GM19025 (cell line): ENCODE measurements around the gene KCNN1.
A peak's percentile ranks its signal among the peaks of the same experiment; 100 is the strongest.
"Not testable (repeated sequence)": the region's sequence is repeated elsewhere in the genome, so short reads cannot be mapped to it uniquely, and the experiment has no call there.

Experiments
- ATAC-seq: cut with Tn5 transposase; IDR thresholded peaks from one replicate; pipeline ENCODE4 v1.9.1; 2021; ENCODE audit warnings: mild to moderate bottlenecking, low read depth, moderate library complexity; ENCODE audit not compliant: unreplicated experiment

KCNN1 gene

DNA sequence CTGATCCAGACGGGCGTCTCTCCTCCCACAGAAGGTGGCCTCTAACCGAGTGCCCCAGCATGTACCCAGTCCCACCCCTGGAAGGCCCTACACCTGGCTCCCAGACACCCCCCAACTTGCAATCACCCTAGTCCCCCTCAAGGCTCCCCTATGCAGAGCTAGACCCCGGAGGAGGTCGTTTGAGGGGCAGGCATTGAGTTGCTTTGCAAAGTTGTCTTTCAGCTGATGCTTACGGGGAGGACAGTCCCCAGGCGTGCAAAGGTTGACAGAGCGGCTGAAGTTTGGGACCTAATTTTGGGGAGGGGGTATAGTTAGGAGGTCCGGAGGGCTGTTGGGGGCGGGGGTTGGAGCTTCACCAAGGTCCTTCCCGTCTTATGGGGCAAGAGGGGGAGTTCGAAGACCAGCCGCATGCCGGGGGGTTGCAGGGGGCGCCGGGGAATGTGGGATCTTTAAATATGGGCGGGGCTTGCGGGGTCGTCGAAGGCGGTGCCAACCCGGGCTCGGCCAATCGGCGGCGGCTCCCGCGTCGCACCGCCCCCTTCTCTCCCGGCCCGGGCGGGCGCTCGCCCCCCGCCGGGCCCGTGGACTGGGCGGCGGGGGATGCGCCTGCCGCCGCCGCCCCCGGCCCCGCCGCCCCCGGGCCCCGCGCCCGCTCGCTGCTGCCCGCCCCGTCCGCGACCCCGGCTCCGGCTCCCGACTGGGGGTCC lies at the start of gene KCNN1:
TSS of gene KCNN1 (plus strand) at position 558 of the 707 bp plus-strand sequence. CDS start 6,782 bp downstream, outside the sequence.
- no peak for ATAC-seq

DNA sequence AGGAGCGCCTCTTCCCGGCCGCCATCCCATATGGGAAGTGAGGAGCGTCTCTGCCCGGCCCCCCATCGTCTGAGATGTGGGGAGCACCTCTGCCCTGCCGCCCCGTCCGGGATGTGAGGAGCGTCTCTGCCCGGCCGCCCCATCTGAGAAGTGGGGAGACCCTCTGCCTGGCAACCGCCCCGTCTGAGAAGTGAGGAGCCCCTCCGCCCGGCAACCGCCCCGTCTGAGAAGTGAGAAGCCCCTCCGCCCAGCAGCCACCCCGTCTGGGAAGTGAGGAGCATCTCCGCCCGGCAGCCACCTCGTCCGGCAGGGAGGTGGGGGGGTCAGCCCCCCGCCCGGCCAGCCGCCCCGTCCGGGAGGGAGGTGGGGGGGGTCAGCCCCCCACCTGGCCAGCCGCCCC lies 48.8 kb upstream of the KCNN1 start:
- not testable (repeated sequence) for ATAC-seq

DNA sequence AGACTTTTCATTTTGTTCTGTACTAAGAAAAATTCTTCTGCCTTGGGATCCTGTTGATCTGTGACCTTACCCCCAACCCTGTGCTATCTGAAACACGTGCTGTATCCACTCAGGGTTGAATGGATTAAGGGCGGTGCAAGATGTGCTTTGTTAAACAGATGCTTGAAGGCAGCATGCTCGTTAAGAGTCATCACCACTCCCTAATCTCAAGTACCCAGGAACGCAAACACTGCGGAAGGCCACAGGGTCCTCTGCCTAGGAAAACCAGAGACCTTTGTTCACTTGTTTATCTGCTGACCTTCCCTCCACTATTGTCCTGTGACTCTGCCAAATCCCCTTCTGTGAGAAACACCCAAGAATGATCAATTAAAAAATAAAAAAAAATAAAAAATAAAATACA lies 47.8 kb upstream of the KCNN1 start:
- not testable (repeated sequence) for ATAC-seq

DNA sequence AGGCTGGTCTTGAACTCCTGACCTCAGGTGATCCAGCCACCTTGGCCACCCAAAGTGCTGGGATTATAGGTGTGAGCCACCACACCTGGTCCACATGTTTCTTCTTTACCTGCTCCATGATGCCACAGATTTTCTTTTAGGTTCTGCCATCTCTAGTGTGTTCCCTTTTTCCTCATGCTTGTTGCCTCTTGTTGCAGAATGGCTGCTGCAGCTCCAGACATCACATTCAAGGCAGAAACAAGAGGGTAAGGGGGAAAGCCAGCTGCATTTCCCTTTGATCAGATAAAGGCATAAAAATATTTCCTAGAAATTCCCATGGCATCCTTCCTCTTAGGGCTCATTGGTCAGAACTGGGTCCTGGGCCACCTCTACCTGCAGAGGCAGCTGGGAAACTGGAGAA lies 46.4 kb upstream of the KCNN1 start:
- ATAC-seq, result no peak

DNA sequence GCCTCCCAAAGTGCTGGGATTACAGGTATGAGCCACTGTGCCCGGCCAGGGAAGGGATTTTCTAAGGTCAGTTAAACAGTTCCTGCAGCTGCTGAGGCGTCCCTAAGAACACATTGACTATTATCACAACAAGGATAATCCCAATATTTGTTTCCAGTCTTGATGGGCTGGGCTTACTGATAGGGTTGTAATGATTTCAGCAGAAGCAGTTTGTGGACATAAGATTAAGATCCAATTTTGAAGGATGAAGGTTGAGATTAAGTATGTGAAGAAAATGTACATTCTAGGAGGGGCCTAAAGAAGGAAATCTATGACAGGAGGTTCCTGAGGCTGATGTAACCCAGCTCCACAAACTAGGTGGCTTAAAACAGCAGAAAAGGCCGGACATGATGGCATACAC lies 44.8 kb upstream of the KCNN1 start:
- ATAC-seq, result no peak

DNA sequence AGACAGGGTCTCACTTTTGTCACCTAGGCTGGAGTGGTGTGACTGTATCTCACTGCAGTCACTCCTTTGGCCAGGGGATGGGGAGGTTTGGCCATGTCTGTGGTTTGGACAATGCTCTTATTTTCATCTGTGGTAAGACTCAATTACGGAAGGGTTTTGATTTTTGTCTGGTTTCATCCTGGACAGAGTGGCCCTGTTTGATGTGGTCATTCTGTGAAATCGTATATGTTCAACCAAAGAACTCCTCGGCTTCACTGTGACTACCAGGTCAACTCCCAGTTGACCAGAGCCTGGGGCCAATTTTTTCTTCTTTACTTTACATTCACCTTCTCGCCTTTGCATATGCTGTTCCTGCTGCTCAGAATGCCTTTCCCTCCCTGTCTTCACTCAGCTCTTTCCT lies 40.9 kb upstream of the KCNN1 start:
- no peak for ATAC-seq

DNA sequence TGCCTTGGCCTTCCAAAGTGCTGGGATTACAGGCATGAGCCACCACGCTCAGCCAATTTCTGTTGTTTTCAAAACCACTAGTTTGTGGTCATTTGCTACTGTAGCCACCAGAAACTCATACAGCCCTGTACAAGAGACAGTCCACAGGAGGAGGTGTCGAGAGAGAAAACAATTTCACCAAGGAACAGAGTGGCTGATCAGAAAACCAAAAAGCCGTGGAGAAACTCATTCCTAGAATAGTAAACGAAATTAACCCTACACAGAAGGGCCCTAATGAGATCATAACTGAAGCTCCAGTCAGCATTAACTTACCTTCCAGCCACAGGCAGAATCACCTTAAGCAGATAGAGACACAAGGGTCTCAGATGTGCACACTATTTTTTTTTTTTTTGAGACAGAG lies 37.9 kb upstream of the KCNN1 start:
- ATAC-seq, result no peak

DNA sequence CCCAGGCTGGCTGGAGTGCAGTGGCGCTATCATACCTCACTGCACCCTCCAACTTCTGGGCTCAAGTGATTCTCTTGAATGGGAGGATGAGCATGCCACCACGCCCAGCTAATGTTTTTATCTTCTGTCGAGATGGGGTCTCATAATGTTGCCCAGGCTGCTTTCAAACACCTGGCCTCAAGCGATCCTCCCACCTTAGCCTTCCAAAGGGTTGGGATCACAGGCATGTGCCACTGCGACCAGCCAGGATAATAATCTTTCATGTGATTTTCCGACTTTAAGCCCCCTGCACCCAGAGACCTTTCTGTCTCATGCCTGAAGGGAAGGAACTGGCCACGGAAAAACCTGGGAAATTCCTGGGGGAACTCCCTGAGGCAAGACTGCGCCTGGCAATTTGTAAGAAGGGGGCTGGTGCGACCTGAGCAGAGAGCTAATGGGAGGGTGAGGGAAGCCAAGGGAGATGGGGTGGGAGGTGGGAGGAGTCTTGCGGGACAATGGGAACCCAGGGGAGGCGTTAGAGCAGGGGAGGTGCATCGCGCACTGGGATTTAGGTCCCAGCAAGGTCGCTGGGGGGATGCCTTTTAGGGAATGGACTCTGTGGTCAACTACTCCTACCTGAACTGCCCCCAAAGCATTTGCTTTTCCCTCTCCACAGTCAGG lies 35.2 kb upstream of the KCNN1 start:
- ATAC-seq, result no peak

DNA sequence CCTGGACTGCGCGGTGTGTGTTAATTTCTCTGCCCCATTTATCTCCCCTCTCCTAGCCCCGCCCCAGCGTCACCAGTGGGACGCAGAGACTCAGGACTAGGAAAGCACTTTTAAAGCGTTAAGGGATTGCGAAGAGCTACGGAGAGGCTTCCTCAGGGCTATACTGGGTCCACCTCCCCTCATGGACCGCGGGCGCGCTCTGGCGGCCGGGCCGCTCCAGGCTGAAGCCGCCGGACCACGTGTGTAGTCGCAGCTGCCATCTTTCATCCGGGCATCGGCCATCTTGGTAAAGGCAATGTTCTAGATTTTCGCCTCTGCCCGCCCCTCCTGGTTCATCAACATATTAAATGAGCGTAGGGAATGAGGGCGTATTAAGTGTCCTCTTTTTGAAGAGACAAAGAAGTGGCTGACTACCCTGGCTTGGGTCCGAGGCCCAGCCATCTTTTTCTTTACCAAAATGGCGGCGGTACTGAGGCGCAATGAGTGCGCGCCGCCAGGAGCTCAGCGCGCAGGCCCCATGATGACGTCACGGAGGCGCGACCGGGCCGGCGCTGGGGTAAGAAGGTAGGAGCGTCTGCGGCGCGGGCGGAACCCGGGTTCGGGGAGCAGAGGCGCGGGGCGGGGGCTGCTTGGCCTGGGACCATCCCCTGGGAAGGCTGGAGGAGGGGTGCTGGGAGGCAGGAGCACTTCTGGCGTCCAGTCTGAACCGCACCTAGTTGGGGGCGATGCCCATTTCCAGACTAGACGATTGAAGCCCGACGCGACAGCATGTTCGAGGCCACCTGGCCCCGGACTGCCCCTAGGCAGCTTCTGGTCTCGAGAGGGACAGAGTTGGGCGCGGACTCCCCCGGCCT lies 34.2 kb upstream of the KCNN1 start, which contains the start of gene CCDC124:
TSS of gene CCDC124 (plus strand) at position 531 of the 854 bp plus-strand sequence. CDS start 3,406 bp downstream, outside the sequence.
- ATAC-seq, result peak; percentile 69

DNA sequence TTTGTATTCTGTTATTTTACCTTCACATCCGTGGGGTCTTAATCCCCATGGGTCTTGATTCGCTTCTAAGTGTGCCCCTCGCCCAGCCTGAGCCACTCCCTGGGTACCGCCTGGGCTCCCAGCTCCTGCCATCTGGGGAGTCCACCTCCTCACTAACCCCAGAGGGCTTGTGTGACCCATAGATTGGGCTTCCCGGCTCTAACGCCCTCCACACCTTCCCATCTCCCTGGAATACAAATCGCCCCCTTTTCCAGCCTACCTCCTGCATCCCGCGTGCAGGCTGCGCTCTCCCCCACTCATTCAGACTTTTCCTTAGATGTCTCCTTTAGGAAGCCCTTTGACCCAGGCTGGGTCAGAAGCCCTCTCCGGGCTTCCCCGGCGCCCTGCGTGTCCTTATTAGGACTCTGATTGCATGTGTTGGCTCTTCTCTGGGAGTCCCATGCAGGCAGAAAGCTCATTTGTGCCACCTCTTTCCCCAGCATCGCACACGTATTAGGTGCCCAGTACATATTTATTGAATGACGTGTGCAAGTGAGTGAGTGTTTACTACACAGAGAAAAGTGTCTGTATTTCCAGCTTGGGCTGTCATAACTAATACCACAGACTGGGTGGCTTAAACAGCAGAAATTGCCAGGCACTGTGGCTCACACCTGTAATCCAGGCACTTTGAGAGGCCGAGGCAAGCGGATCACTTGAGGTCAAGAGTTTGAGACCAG lies 33.3 kb upstream of the KCNN1 start:
- no peak for ATAC-seq

DNA sequence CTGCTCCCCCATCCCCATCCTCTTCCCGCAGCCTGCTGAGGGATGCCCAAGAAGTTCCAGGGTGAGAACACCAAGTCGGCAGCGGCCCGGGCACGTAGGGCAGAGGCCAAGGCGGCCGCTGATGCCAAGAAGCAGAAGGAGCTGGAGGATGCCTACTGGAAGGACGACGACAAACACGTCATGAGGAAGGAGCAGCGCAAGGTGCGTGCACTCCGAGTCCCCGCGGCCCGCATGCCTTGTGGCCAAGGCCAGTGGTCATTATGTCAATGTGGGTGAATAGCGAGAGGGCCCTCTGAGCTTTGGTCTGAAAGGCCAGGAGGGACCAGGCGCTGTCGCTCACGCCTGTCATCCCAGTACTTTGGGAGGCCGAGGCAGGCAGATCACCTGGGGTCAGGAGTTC lies 30.5 kb upstream of the KCNN1 start:
- ATAC-seq, result no peak

DNA sequence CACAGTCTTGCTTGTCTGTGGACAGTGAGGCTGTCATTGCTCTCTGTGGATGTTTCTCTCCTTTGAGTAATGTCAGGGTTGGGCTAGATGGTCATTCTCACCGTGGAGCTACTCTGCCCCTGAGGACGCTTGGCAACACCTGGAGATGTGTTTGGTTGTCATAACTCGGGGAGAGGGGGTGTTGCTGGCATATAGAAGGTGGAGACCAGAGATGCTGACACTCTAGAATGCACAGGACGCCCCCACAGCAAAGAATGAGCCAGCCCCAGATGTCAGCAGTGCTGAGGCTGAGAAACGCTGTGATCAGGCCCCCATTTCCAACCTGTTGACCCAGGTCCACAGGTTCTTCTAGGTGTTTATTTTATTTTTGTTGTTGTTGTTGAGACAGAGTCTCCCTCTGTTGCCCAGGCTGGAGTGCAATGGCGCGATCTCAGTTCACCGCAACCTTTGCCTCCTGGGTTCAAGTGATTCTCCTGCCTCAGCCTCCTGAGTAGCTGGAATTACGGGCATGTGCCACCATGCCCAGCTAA lies 29.5 kb upstream of the KCNN1 start:
- no peak for ATAC-seq

DNA sequence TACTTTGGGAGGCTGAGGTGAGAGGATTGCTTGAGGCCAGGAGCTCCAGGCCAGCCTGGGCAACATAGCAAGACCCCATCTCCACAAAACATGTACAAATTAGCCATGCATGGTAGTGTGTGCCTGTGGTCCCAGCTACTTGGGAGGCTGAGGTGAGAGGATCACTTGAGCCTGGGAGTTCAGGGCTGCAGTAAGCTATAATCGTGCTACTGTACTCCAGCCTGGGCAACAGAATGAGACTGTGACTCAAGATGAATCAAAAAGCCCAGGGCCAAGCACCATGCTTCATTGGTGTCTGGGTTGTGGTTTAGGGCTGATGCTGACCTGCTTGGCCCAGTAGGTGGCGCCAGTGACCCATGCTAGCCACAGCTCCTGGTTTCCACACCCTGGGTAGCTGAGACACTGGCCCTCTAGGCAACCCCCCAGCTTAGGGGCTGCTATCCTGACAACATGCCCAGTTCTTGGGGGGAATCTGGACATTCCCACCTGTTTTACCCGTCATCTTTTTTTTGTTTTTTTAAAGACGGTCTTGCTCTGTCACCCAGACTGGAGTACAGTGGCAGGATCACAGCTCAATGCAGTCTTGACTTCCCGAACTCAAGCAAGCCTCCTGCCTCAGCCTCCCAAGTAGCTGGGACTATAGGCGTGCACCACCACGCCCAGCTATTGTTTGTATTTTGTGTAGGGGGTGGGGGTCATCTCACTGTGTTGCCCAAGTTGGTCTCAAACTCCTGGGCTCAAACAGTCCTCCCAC lies 28.6 kb upstream of the KCNN1 start:
- ATAC-seq, result peak; percentile 49

DNA sequence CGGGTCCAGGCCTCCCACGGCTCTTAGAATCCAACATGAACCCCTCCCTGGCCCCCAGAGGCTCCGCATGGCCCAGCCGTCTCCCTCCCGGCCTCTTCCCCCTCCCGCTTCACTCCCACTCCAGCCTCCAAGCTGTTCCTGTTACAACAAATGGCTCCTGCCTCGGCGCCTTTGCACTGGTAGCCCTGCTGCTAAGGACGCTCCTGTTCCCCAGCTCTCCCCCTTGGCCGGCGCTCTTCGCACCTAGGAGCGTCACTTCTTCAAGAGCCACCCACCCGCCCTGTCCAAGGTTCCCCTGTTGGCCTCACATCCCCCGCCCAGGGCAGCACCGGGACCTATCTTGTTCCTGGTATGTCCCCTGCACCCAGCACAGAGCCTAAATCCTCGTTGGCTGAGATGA lies 24.7 kb upstream of the KCNN1 start:
- ATAC-seq, result no peak

DNA sequence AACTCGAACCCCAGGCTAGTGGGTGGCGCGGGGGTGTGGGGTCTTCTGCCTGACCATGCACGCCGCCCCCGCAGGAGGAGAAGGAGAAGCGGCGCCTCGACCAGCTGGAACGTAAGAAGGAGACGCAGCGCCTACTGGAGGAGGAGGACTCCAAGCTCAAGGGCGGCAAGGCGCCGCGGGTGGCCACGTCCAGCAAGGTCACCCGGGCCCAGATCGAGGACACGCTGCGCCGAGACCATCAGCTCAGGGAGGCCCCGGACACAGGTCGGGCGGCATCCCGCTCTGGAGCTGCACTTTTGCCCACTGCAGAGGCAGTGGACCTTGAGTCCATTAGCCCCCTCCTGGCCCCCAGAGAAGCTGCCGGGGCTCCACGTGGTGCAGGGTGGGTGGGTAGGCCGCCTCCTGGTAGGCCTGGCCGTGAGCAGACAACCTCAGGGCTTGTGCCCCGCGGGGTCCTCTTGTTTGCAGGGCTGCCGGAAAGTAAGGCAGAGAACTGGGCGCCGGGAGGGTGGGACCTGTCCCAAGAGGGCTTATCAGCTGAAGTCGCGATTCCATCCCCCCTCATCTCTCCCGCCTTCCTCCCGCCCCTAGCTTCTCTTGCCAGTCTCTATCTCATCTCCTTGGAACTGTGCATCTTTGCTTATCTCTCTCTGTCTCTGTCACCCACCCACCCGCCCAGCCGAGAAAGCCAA lies 24.2 kb upstream of the KCNN1 start:
- no peak for ATAC-seq

DNA sequence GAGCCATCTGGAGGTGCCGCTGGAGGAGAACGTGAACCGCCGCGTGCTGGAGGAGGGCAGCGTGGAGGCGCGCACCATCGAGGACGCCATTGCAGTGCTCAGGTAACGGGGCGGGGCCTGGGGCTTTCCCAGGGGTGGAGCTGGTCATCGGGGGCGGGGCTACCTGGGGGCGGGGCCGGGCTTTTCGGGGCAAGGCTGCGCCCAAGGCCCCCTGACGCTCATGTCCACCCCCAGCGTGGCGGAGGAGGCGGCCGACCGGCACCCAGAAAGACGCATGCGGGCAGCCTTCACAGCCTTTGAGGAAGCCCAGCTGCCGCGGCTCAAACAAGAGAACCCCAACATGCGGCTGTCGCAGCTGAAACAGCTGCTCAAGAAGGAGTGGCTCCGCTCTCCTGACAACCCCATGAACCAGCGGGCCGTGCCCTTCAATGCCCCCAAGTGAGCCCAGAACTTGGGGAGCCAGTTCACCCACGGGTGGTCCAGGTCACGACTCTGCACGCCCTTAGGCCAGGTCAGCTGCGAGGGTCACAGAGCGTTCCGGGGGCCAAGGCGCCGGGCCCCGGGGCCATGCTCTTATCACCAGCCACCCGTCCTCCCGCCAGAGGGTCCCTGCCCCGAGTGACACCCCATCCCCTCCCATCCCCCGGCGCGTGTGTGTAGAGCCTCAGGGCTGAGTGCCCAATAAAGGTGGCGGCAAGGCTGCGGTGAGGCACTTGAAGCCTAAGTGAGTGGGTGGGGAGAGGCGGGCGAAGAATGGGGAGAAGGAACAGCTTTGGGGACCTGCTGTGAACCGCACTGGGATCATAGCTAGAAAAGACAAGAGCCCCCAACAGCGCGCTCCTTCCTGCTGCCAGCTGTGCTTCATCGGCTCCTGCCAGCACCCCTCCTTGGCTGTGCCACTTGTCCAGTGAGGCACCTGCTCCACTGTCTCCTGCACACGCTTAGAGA lies 23.4 kb upstream of the KCNN1 start:
- no peak for ATAC-seq

DNA sequence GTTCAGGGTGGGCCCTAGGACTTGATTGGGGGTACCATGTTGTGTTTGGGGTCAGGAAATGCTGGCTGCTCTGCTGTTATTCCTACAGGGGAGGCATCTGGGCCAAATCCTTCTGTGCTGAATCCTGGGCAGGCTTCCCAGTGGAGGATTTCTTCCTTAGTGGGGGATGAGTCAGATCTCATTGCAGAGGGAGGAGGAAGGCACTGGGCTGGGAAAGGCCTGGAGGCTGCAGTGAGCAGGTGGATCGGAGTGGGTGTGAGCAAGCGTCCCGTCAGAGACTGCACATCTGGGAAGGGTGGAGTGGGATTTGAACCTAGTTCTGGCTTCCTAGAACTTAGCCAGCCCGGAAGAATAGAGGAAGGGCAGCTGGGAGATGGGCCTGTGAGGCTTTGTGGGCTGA lies 22.6 kb upstream of the KCNN1 start:
- no peak for ATAC-seq
